Left kidney (tissue), 1 donor: ENCODE results near the gene SCUBE3. TPM values are rescaled to one million over a fixed set of nuclear protein-coding genes. Genes with fewer than 3 reads are reported as not detected.

ENCODE experiments used
- polyA plus RNA-seq: library from polyadenylated mRNA; unstranded; fragments of 120-200 nt; gene quantifications from one replicate; pipeline ENCODE4 v1.2.1, GENCODE V29; 2013; ENCODE audit not compliant: insufficient read length

Gene SCUBE3
- polyA plus RNA-seq, 1 donor, result 63.6 TPM

Other genes with a start within 250 kb of the SCUBE3 start
- 1.9 TPM for gene TCP11, start 72.6 kb upstream of the SCUBE3 start, polyA plus RNA-seq
- 54.6 TPM for gene ZNF76, start 45.8 kb downstream of the SCUBE3 start, polyA plus RNA-seq
- 3.4 TPM for gene DEF6, start 83.9 kb downstream of the SCUBE3 start, polyA plus RNA-seq
- gene PPARD, start 128.6 kb downstream of the SCUBE3 start, polyA plus RNA-seq, result 21.1 TPM
- gene FANCE, start 238.4 kb downstream of the SCUBE3 start, polyA plus RNA-seq, result 10.5 TPM